Vagina (tissue), 2 donors: Measurements from ENCODE around the gene CXCL9. TPM values are rescaled to one million over a fixed set of nuclear protein-coding genes. Genes with fewer than 3 reads are reported as not detected.
"Not testable (repeated sequence)": the region's sequence is repeated elsewhere in the genome, so short reads cannot be mapped to it uniquely, and the experiment has no call there.

Experiments
- DNase-seq, 2 donors: peaks; one replicate each; pipeline ENCODE4 v3.0.0-alpha.2; 2017; ENCODE audit errors: extremely low spot score in 2 of 2
- H3K27ac ChIP-seq: fragments of 200-600 bp; sonication (generic); one replicate; pipeline ENCODE4 v1.5.1; 2019
- H3K27me3 ChIP-seq: fragments of 200-600 bp; sonication (generic); one replicate; pipeline ENCODE4 v1.5.1; 2019
- H3K36me3 ChIP-seq, 2 donors: fragments of 200-600 bp; sonication (generic); one replicate each; pipeline ENCODE4 v1.5.1; 2017 to 2019
- H3K4me1 ChIP-seq: fragments of 200-600 bp; sonication (generic); one replicate; pipeline ENCODE4 v1.5.1; 2019
- H3K4me3 ChIP-seq, 2 donors: fragments of 200-600 bp; sonication (generic); 1 replicate in 1 of 2; 2 replicates in 1 of 2; pipeline ENCODE4 v1.5.1; 2016 to 2019
- H3K9me3 ChIP-seq: fragments of 200-600 bp; sonication (generic); one replicate; pipeline ENCODE4 v1.5.1; 2019
- POLR2A ChIP-seq, 2 donors: fragments of 450-650 bp; IDR thresholded peaks; one replicate each; pipeline ENCODE4 v1.6.1; 2017; ENCODE audit warnings: antibody characterized with exemption in 2 of 2, mild to moderate bottlenecking in 2 of 2, moderate library complexity in 2 of 2
- POLR2AphosphoS5 ChIP-seq, 2 donors: sonication (generic); formaldehyde crosslinking; IDR thresholded peaks; one replicate each; pipeline ENCODE4 v1.9.0; 2017; ENCODE audit warnings: antibody characterized with exemption in 2 of 2, mild to moderate bottlenecking in 2 of 2, low read depth in 1 of 2; ENCODE audit not compliant: insufficient read depth in 1 of 2
- intact Hi-C: fragments of 100-400 bp; cut with DNase I; formaldehyde crosslinking; loops from one replicate; pipeline ENCODE4 v1.15.1; 2023
- total RNA-seq: library from RNA; depleted of rRNA; stranded (reverse); fragments of >200 nt; gene quantifications from one replicate; pipeline ENCODE4 v1.2.3, GENCODE V29; 2016
- TF ChIP-seq, protein P1 (sequence below), 3 experiments: fragments of 450-650 bp in 2 of 3; fragments of 200-600 bp in 1 of 3; sonication (generic) in 1 of 3; IDR thresholded peaks; one replicate each; pipeline ENCODE4 v1.5.1; 2017 to 2019; ENCODE audit warnings: antibody characterized with exemption in 3 of 3, mild to moderate bottlenecking in 2 of 3, moderate library complexity in 2 of 3

The CXCL9 gene
- total RNA-seq, 1 donor from 2014 or later = 0.74 TPM

DNA sequence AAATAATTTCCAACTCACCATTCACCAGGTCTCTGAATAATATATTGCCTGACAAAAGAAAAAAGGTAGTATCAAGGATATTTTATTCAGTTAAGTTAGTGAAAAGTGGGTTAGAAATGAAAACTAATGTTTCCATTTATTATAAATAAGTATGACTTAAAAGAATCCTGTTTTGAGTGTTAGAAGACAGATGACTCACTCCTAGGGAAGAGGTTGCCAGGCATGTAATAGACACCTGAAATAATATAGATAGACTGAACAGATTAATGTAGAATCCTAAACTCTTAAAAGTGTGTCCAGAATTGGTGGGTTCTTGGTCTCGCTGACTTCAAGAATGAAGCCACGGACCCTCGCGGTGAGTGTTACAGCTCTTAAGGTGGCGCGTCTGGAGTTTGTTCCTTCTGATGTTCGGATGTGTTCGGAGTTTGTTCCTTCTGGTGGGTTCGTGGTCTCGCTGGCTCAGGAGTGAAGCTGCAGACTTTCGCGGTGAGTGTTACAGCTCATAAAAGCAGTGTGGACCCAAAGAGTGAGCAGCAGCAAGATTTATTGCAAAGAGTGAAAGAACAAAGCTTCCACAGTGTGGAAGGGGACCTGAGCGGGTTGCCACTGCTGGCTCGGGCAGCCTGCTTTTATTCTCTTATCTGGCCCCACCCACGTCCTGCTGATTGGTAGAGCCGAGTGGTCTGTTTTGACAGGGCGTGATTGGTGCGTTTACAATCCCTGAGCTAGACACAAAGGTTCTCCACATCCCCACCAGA lies 35.1 kb upstream of the CXCL9 start:
- H3K27me3 ChIP-seq, H3K4me3 ChIP-seq, H3K27ac ChIP-seq, DNase-seq, intact Hi-C loops, H3K9me3 ChIP-seq, H3K4me1 ChIP-seq, H3K36me3 ChIP-seq: not testable (repeated sequence)

DNA sequence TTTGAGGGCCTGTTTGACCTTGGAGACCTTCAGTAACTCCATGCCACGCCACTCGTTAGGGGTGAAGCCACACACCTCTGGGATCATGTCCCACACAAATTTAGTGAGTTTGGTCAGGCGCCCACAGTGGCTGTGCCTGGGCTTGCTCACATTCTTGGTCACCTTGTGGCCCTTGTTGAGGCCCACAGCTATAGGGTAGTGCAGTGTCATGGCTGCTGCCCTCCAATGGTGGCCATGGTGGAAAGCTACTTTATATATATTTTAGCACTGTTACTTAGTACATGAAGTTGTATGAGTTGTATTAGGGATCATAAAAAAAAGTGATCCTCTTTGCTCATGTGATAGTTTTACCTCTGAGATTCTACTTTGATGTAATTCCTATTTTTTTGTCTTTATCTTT lies 29.5 kb upstream of the CXCL9 start:
- no peak for DNase-seq
- Histone ChIP-seq H3K36me3 (no peaks in the 10 kb centered on the region), H3K4me1 (no peaks in the 10 kb centered on the region), H3K27me3 (no peaks in the 10 kb centered on the region), H3K4me3 (no peak overlapping the region), H3K27ac (no peak overlapping the region), H3K9me3 (no peaks in the 10 kb centered on the region)
- intact Hi-C loops = no loop called here
- TF ChIP-seq POLR2A (IDR thresholded peaks at IDR 0.05) (no peak), POLR2AphosphoS5 (IDR thresholded peaks at IDR 0.05; ENCODE audit: insufficient read depth in 1 of 2, low read depth in 1 of 2) (no peak)
- TF ChIP-seq, protein P1, sequence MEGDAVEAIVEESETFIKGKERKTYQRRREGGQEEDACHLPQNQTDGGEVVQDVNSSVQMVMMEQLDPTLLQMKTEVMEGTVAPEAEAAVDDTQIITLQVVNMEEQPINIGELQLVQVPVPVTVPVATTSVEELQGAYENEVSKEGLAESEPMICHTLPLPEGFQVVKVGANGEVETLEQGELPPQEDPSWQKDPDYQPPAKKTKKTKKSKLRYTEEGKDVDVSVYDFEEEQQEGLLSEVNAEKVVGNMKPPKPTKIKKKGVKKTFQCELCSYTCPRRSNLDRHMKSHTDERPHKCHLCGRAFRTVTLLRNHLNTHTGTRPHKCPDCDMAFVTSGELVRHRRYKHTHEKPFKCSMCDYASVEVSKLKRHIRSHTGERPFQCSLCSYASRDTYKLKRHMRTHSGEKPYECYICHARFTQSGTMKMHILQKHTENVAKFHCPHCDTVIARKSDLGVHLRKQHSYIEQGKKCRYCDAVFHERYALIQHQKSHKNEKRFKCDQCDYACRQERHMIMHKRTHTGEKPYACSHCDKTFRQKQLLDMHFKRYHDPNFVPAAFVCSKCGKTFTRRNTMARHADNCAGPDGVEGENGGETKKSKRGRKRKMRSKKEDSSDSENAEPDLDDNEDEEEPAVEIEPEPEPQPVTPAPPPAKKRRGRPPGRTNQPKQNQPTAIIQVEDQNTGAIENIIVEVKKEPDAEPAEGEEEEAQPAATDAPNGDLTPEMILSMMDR (IDR thresholded peaks at IDR 0.05) = no peak

DNA sequence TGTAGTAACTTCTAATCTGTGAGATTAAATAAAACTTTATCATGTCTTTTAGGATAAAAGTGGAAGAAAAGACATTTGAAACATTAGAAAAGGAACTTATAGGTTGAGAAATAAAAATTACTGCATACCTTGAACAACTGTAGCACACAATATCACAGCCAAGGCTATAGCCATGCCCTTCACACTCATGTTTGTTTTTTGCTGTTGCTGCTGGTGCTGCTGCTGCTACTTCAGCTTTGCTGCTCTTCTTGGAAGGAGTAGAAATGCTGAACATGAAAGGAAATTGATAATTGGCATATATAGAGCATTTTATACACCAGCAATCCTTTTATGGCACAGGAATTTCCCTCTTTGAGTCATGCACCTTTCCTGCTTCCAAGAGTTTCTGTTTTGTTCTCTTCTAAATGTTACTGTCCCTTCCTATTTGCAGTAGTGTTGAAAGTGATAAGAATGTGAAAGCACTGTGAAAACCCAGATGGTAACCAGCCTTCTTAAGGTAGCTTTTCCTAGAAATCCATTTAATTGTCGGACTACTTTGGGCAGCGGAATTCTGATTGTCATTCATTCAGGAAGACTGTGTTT lies 28.6 kb upstream of the CXCL9 start, which contains the start of gene CXCL11:
Gene CXCL11, minus strand, starts transcription at position 272 of the 582 bp plus-strand sequence. Its CDS starts 83 bp downstream, at position 189.
- no peaks in the 10 kb centered on the region for H3K27me3 ChIP-seq
- H3K36me3 ChIP-seq = no peaks in the 10 kb centered on the region
- TF ChIP-seq POLR2AphosphoS5 (IDR thresholded peaks at IDR 0.05; ENCODE audit: insufficient read depth in 1 of 2, low read depth in 1 of 2) (no peak), POLR2A (IDR thresholded peaks at IDR 0.05) (no peak)
- TF ChIP-seq, protein P1 (IDR thresholded peaks at IDR 0.05) = no peak
- H3K27ac ChIP-seq = no peak within 1 kb of the TSS
- intact Hi-C loops = no loop called here
- H3K4me1 ChIP-seq = no peaks in the 10 kb centered on the region
- H3K4me3 ChIP-seq = no peak within 1 kb of the TSS
- H3K9me3 ChIP-seq = no peaks in the 10 kb centered on the region
- DNase-seq = no peak

DNA sequence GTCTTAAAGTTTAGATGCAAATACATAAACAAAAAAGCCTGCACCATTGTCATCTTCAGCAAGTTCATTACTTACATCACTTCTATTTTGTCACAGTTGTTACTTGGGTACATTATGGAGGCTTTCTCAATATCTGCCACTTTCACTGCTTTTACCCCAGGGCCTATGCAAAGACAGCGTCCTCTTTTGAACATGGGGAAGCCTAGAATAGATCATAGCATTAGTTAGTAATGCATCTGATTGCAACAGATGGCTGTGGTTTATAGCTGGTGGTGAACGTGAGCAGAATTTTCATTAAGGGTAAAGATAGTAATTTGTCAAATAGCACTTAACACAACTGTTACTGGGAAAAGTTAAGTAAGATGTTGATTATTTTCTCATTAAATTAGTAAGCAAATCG lies 27.8 kb upstream of the CXCL9 start:
- H3K27ac ChIP-seq = no peak overlapping the region
- intact Hi-C loops = no loop called here

DNA sequence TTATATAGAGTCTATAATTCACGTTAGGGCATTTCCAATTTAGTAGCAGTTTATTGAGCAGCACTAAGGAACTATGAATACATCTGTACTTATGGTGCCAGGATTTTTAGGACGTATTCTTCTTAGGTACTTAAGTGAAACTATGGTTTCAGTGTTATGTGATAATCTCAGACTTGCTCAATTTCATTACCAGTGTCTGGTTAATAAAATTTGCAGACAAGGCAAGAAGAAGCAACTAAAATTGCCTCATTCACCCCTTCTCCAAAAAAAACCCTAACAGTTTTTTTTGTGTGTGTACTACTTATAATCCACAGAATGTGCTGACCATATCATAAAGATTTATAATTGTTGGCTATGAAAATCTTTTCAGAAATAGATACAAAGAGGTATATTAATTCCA lies 22.0 kb upstream of the CXCL9 start:
- Histone ChIP-seq H3K4me3 (no peak overlapping the region), H3K27me3 (no peaks in the 10 kb centered on the region), H3K27ac (no peak overlapping the region), H3K9me3 (no peaks in the 10 kb centered on the region), H3K4me1 (no peaks in the 10 kb centered on the region), H3K36me3 (no peaks in the 10 kb centered on the region)
- no peak for DNase-seq
- TF ChIP-seq POLR2A (IDR thresholded peaks at IDR 0.05) (no peak), POLR2AphosphoS5 (IDR thresholded peaks at IDR 0.05; ENCODE audit: insufficient read depth in 1 of 2, low read depth in 1 of 2) (no peak)
- TF ChIP-seq, protein P1 (IDR thresholded peaks at IDR 0.05) = no peak
- intact Hi-C loops = no loop called here

More for the DNA sequence above, 27.8 kb upstream of the CXCL9 start:
- no peak overlapping the region for H3K4me3 ChIP-seq
- no peak for DNase-seq
- no peaks in the 10 kb centered on the region for H3K9me3 ChIP-seq
- H3K4me1 ChIP-seq = no peaks in the 10 kb centered on the region
- no peak for TF ChIP-seq POLR2AphosphoS5 (IDR thresholded peaks at IDR 0.05; ENCODE audit: insufficient read depth in 1 of 2, low read depth in 1 of 2)
- TF ChIP-seq POLR2A (IDR thresholded peaks at IDR 0.05) = no peak
- TF ChIP-seq, protein P1 (IDR thresholded peaks at IDR 0.05) = no peak
- no peaks in the 10 kb centered on the region for H3K36me3 ChIP-seq
- H3K27me3 ChIP-seq = no peaks in the 10 kb centered on the region
